HepG2 (cell line): Measurements from ENCODE around the gene UQCR11. TPM values are rescaled to one million over a fixed set of nuclear protein-coding genes. Genes with fewer than 3 reads are reported as not detected.

Experiments used
- ATAC-seq: fragments of 200-7000 bp; cut with Tn5 transposase; 3 replicates; pipeline ENCODE4 v1.9.1; 2020; ENCODE audit warnings: mild to moderate bottlenecking, moderate library complexity
- BruUV-seq: library from RNA; stranded (reverse); fragments of 400-500 nt; replicated peaks from 2 replicates; lab custom pipeline; 2021; lab: Mats Ljungman, UMichigan
- CTCF ChIA-PET: fragments of 300-600 bp; formaldehyde crosslinking; extraction: SDS; loops from one replicate; lab custom pipeline; 2021; ENCODE audit warnings: low total read pairs, inconsistent platforms, low intra/inter-chr PET ratio; lab: Yijun Ruan, JAX
- POLR2A ChIA-PET: fragments of 350-600 bp; sonication (Branson Sonifier 250); formaldehyde crosslinking; loops from one replicate; lab custom pipeline; 2020; ENCODE audit warnings: antibody characterized with exemption, inconsistent platforms; lab: Yijun Ruan, JAX
- DNase-seq: peaks from one replicate; pipeline ENCODE4 v3.0.0-alpha.2; 2015; ENCODE audit warnings: low spot score
- FAIRE-seq: peaks from 3 replicates; lab custom pipeline; 2011; peaks lifted over from hg19 to GRCh38; lab: Jason Lieb, UNC
- H2AFZ ChIP-seq: one replicate; pipeline ENCODE4 v1.6.1; 2011; ENCODE audit warnings: low read length, inconsistent platforms
- H3K27ac ChIP-seq: fragments of 300-600 bp; 3 replicates; pipeline ENCODE4 v1.8.0; 2011; ENCODE audit warnings: mixed run types, mild to moderate bottlenecking, mixed read lengths, low read length, inconsistent platforms; ENCODE audit not compliant: insufficient read depth; ENCODE audit errors: extremely low read length
- H3K27me3 ChIP-seq, 2 experiments: fragments of 200-600 bp in 1 of 2; 2 replicates in 1 of 2; 3 replicates in 1 of 2; pipeline versions ENCODE4 v1.6.0 to v1.8.0; 2011; ENCODE audit warnings: low read length in 2 of 2, mild to moderate bottlenecking in 2 of 2, moderate library complexity in 2 of 2, inconsistent platforms in 1 of 2; ENCODE audit not compliant: insufficient read depth in 2 of 2, control insufficient read depth in 1 of 2
- H3K36me3 ChIP-seq, 2 experiments: fragments of 200-600 bp in 1 of 2; replicated peaks in 1 of 2; 2 replicates in 1 of 2; 3 replicates in 1 of 2; pipeline versions ENCODE4 v1.5.1 to v1.8.0; 2011; ENCODE audit warnings: low read length in 2 of 2, inconsistent platforms in 1 of 2; ENCODE audit not compliant: insufficient read depth in 2 of 2, control insufficient read depth in 1 of 2
- H3K4me1 ChIP-seq: 2 replicates; pipeline ENCODE4 v1.5.1; 2012; ENCODE audit warnings: low read length, inconsistent platforms; ENCODE audit not compliant: insufficient read depth
- H3K4me2 ChIP-seq: 2 replicates; pipeline ENCODE4 v1.6.0; 2011; ENCODE audit warnings: low read depth, low read length, inconsistent platforms
- H3K4me3 ChIP-seq, 3 experiments: fragments of 200-600 bp in 1 of 3; sonication (generic), shearing (Covaris generic) in 1 of 3; replicated peaks in 1 of 3; 2 replicates each; pipeline ENCODE4 v1.5.1; 2011 to 2016; ENCODE audit warnings: low read length in 3 of 3, inconsistent platforms in 2 of 3, low read depth in 2 of 3, mild to moderate bottlenecking in 2 of 3, control low read depth in 1 of 3, mixed read lengths in 1 of 3; ENCODE audit not compliant: insufficient read depth in 1 of 3
- H3K79me2 ChIP-seq: one replicate; pipeline ENCODE4 v1.6.1; 2011; ENCODE audit warnings: low read length, inconsistent platforms; ENCODE audit not compliant: insufficient read depth
- H3K9ac ChIP-seq: 2 replicates; pipeline ENCODE4 v1.6.0; 2011; ENCODE audit warnings: mild to moderate bottlenecking, low read depth, low read length, inconsistent platforms; ENCODE audit not compliant: insufficient read depth
- H3K9me3 ChIP-seq: 2 replicates; pipeline ENCODE4 v1.5.1; 2012; ENCODE audit warnings: mild to moderate bottlenecking, low read length
- H4K20me1 ChIP-seq: 2 replicates; pipeline ENCODE4 v1.6.0; 2011; ENCODE audit warnings: inconsistent platforms, mild to moderate bottlenecking, low read length, moderate library complexity; ENCODE audit not compliant: insufficient read depth
- AGO2 ChIP-seq: fragments of 200-400 bp; formaldehyde crosslinking; optimal IDR thresholded peaks from 2 replicates; pipeline ENCODE3; 2017; ENCODE audit warnings: mild to moderate bottlenecking, low read depth, low read length, moderate library complexity
- GLI4 ChIP-seq: sonication (generic); formaldehyde crosslinking; IDR thresholded peaks from 2 replicates; pipeline ENCODE4 v1.5.1; 2020; ENCODE audit warnings: missing genetic modification reagents, mild to moderate bottlenecking, moderate library complexity, borderline replicate concordance
- RBFOX2 ChIP-seq: fragments of 200-400 bp; formaldehyde crosslinking; IDR thresholded peaks from 2 replicates; pipeline ENCODE4 v1.6.1; 2017; ENCODE audit warnings: low read depth, mild to moderate bottlenecking, low read length
- SP2 ChIP-seq: sonication (generic); formaldehyde crosslinking; IDR thresholded peaks from 2 replicates; pipeline ENCODE4 v1.5.1; 2020; ENCODE audit warnings: mild to moderate bottlenecking, missing genetic modification reagents
- ZFP36L1 ChIP-seq: sonication (generic); formaldehyde crosslinking; IDR thresholded peaks from 2 replicates; pipeline ENCODE4 v1.8.0; 2022; ENCODE audit warnings: mild to moderate bottlenecking, missing genetic modification reagents, moderate library complexity
- ZIK1 ChIP-seq: sonication (generic); formaldehyde crosslinking; IDR thresholded peaks from 2 replicates; pipeline ENCODE4 v1.5.0; 2020; ENCODE audit warnings: mild to moderate bottlenecking, low read depth, missing genetic modification reagents, borderline replicate concordance
- WGBS: methylation state at CpG from one replicate; pipeline ENCODE4 v1.1.6; 2017; ENCODE audit warnings: low lambda C conversion rate; 5-methylcytosine and 5-hydroxymethylcytosine counted together
- in situ Hi-C: cut with HindIII; loops from 2 replicates; pipeline ENCODE4 v1.10.0; 2017; ENCODE audit warnings: low pct_unique_long_range_greater_than_20kb; ENCODE audit not compliant: extremely low pct_ligation_motif_present
- intact Hi-C: fragments of 100-400 bp; cut with micrococcal nuclease; formaldehyde crosslinking; loops from one replicate; pipeline ENCODE4 v1.10.0; 2022; ENCODE audit not compliant: unreplicated experiment
- polyA plus RNA-seq, 8 experiments: library from polyadenylated mRNA; depleted of rRNA in 3 of 8; stranded (reverse) in 7 of 8; unstranded in 1 of 8; fragments of >200 nt; fragmentation: Illumina TruSeq in 4 of 8; extraction: Trizol in 4 of 8; gene quantifications; 2 replicates each; pipeline versions ENCODE4 v1.2.1 to v1.2.3, GENCODE V29; 2011 to 2016; ENCODE audit warnings: low read depth in 4 of 8, missing spikeins in 1 of 8, mixed read lengths in 1 of 8; ENCODE audit not compliant: insufficient read depth in 1 of 8
- total RNA-seq, 5 experiments: library from RNA; depleted of rRNA; stranded (reverse); fragments of >200 nt; fragmentation: Illumina TruSeq; extraction: Trizol; gene quantifications; 2 replicates each; pipeline ENCODE4 v1.2.3, GENCODE V29; 2016; ENCODE audit warnings: low read depth in 1 of 5
- TF ChIP-seq, protein P1 (sequence below): sonication (generic); formaldehyde crosslinking; IDR thresholded peaks from 2 replicates; pipeline ENCODE4 v1.4.0; 2020; ENCODE audit warnings: missing genetic modification reagents, mild to moderate bottlenecking, borderline replicate concordance

Gene UQCR11
- total and polyA plus RNA-seq, 2 of the 13 experiments (the other 11 are each of a cell fraction or from before 2014, with no cell fraction given) = 125 to 214 TPM

DNA sequence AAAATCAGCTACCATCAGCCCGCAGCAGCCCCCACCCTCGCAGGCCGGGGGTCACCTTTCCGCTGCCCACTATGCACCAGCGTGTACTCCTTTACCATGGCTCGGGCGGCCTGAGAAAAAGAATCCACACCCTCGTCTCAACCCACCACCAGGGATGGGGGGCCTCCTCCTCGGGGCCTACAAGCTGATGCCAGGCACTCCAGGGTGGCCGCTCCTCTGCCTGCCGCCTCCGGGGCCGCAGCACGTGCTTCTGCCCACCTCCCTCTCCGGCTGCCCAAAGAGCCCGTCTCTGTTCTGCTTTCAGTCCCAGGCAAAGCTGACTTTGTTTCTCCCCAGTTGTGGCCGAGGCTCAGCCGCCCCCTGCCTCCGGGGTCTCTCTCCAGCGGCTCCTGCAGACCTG lies 26.0 kb downstream of the UQCR11 start (continued):
- TF ChIP-seq, protein P1, sequence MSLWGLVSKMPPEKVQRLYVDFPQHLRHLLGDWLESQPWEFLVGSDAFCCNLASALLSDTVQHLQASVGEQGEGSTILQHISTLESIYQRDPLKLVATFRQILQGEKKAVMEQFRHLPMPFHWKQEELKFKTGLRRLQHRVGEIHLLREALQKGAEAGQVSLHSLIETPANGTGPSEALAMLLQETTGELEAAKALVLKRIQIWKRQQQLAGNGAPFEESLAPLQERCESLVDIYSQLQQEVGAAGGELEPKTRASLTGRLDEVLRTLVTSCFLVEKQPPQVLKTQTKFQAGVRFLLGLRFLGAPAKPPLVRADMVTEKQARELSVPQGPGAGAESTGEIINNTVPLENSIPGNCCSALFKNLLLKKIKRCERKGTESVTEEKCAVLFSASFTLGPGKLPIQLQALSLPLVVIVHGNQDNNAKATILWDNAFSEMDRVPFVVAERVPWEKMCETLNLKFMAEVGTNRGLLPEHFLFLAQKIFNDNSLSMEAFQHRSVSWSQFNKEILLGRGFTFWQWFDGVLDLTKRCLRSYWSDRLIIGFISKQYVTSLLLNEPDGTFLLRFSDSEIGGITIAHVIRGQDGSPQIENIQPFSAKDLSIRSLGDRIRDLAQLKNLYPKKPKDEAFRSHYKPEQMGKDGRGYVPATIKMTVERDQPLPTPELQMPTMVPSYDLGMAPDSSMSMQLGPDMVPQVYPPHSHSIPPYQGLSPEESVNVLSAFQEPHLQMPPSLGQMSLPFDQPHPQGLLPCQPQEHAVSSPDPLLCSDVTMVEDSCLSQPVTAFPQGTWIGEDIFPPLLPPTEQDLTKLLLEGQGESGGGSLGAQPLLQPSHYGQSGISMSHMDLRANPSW (CRISPR knock-in tag) = no peak
- no peak for TF ChIP-seq ZIK1
- TF ChIP-seq ZFP36L1 (CRISPR knock-in tag) = no peak

GRCh38 chr19:1577929-1578618 lies 27.2 kb downstream of the UQCR11 start:
- TSS peak; percentile 41 for BruUV-seq
- CTCF ChIA-PET = no interaction called here

More at GRCh38 chr19:1577929-1578618, 27.2 kb downstream of the UQCR11 start:
- Histone ChIP-seq H3K4me1 (peaks cover 12% of the 10 kb centered on the region), H3K79me2 (no peaks in the 10 kb centered on the region), H4K20me1 (0 out of 2 replicates have a peak, but pooled peaks cover 2% of the 10 kb centered on the region), H3K4me3 (no peak overlapping the region), H3K9ac (no peak overlapping the region), H3K4me2 (no peak overlapping the region), H3K9me3 (no peaks in the 10 kb centered on the region), H3K27me3 (no peaks in the 10 kb centered on the region), H3K27ac (no peak overlapping the region), H3K36me3 (peaks cover 11 to 40% of the 10 kb centered on the region in 2 experiments; a peak in 4 of 5 replicates), H2AFZ (no peak overlapping the region)
- FAIRE-seq (no peak), DNase-seq (no peak), ATAC-seq (no peak)
- POLR2A ChIA-PET = interaction anchor here (1.1 to 1.6 kb wide), 2 partner anchors 13 to 15 kb away, joined by 3 to 5 read pairs; no protein-coding TSS in a partner anchor
- 96% methylated on average over 33 of the region's 49 CpGs for WGBS
- TF ChIP-seq RBFOX2 = peak; percentile 59
- TF ChIP-seq AGO2 = peak; percentile 3
- TF ChIP-seq GLI4 = no peak
- no peak for TF ChIP-seq SP2
- intact Hi-C loops (no loop called here), in situ Hi-C loops (no loop called here)
